GM12874 (cell line): ENCODE results near the gene CFDP1.

Experiments
- CTCF ChIP-seq: IDR thresholded peaks from 2 replicates; pipeline ENCODE4 v1.5.1; 2011; ENCODE audit warnings: low read depth, mild to moderate bottlenecking, control low read depth, low read length, moderate library complexity; ENCODE audit not compliant: insufficient read depth

The CFDP1 gene

GRCh38 chr16:75343286-75343685, 90.0 kb downstream of the CFDP1 start:
- TF ChIP-seq CTCF: no peak

- TF ChIP-seq CTCF: no peak
Measured at GRCh38 chr16:75342308-75342811, 90.9 kb downstream of the CFDP1 start.

- TF ChIP-seq CTCF: no peak
Measured at GRCh38 chr16:75341564-75342307, 91.6 kb downstream of the CFDP1 start.

GRCh38 chr16:75340741-75341491, 92.4 kb downstream of the CFDP1 start:
- no peak for TF ChIP-seq CTCF

GRCh38 chr16:75337430-75337829, 95.9 kb downstream of the CFDP1 start:
- no peak for TF ChIP-seq CTCF

- no peak for TF ChIP-seq CTCF
Measured at GRCh38 chr16:75336521-75336920, 96.8 kb downstream of the CFDP1 start.

GRCh38 chr16:75333721-75334163, 99.6 kb downstream of the CFDP1 start:
- TF ChIP-seq CTCF: no peak
